BLaER1 (cell line): ENCODE measurements around the gene RNU11.
A peak's percentile ranks its signal among the peaks of the same experiment; 100 is the strongest.

Source experiments
- H3K27ac ChIP-seq: shearing (Covaris generic); formaldehyde crosslinking; 2 replicates; pipeline ENCODE4 v1.8.1; 2022
- H3K27me3 ChIP-seq: shearing (Covaris generic); formaldehyde crosslinking; 2 replicates; pipeline ENCODE4 v1.8.1; 2022
- H3K36me3 ChIP-seq: shearing (Covaris generic); formaldehyde crosslinking; 2 replicates; pipeline ENCODE4 v1.8.1; 2022
- H3K4me1 ChIP-seq: shearing (Covaris generic); formaldehyde crosslinking; 2 replicates; pipeline ENCODE4 v1.8.1; 2022
- H3K4me2 ChIP-seq: shearing (Covaris generic); formaldehyde crosslinking; 2 replicates; pipeline ENCODE4 v1.8.1; 2022
- H3K4me3 ChIP-seq: shearing (Covaris generic); formaldehyde crosslinking; 2 replicates; pipeline ENCODE4 v1.8.1; 2022
- H3K9ac ChIP-seq: shearing (Covaris generic); formaldehyde crosslinking; 2 replicates; pipeline ENCODE4 v1.8.1; 2022
- H3K9me3 ChIP-seq: shearing (Covaris generic); formaldehyde crosslinking; 2 replicates; pipeline ENCODE4 v1.8.1; 2022
- H4K20me1 ChIP-seq: shearing (Covaris generic); formaldehyde crosslinking; 2 replicates; pipeline ENCODE4 v1.8.1; 2022
- Cebpa-rat ChIP-seq: shearing (Covaris generic); IDR thresholded peaks from 2 replicates; pipeline ENCODE4 v1.8.1; 2022

RNU11 gene

DNA sequence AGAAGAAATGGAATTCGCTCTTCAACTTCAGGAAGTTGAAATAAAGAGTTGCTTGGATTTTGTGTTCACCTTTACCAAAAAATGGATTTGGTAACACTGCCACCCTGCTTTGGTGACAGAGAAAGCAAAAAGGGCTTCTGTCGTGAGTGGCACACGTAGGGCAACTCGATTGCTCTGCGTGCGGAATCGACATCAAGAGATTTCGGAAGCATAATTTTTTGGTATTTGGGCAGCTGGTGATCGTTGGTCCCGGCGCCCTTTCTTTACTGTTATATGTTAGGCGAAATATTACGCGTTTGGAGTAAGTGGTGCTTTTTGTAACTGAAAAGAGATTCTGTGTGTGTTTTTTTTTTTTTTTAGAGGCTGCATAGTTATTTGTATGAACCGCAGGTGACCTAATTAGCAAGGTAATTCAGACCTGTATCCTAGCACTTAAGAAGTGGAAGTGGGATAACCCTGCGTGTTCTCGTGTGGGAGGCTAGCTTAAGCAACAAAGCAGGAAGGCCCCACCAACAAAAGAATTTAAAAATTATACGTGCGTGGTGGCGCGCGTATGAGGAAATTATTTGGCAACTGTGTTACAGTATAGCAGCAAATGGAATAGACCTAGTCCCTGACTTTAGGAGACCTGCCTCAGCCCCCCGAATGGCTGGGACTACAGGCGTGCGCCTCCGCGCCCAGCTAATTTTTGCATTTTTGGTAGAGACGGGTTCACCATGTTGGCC, at the start of gene RNU11:
TSS of gene RNU11 (plus strand) at position 127 of the 725 bp plus-strand sequence.
- no peaks in the 10 kb centered on the region for H4K20me1 ChIP-seq
- peaks cover 41% of the 10 kb centered on the region for H3K4me1 ChIP-seq
- no peaks in the 10 kb centered on the region for H3K9me3 ChIP-seq
- peak; percentile 41; the same call in 1 of the 2 replicates for TF ChIP-seq Cebpa-rat
- no peaks in the 10 kb centered on the region for H3K27me3 ChIP-seq
- peak within 1 kb of the TSS; percentile 97 for H3K27ac ChIP-seq
- peak within 1 kb of the TSS; percentile 62 for H3K4me3 ChIP-seq
- no peaks in the 10 kb centered on the region for H3K36me3 ChIP-seq
- peak within 1 kb of the TSS; percentile 95 for H3K9ac ChIP-seq
- H3K4me2 ChIP-seq, result peak within 1 kb of the TSS; percentile 77

DNA sequence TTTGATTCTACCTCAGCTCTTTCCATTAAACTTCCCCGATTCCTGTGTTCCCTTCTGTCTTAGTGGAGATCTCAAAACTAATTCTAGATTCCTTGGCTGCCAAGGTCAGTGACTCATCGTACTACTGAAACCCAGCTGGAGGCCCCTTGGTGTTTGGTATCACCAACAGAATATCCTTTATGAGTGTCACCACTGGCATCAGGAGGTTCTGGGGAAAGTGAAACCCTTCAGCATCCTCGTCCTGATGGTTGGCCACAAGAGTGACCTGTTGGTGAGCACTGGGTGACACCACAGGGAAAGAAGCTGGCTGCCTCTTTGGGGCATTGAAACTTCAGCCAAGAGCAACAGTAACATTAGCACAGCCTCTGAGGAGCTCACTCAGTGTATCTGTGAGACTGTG, 46.7 kb upstream of the RNU11 start:
- H3K9ac ChIP-seq, result no peak overlapping the region
- H3K27me3 ChIP-seq, result no peaks in the 10 kb centered on the region

DNA sequence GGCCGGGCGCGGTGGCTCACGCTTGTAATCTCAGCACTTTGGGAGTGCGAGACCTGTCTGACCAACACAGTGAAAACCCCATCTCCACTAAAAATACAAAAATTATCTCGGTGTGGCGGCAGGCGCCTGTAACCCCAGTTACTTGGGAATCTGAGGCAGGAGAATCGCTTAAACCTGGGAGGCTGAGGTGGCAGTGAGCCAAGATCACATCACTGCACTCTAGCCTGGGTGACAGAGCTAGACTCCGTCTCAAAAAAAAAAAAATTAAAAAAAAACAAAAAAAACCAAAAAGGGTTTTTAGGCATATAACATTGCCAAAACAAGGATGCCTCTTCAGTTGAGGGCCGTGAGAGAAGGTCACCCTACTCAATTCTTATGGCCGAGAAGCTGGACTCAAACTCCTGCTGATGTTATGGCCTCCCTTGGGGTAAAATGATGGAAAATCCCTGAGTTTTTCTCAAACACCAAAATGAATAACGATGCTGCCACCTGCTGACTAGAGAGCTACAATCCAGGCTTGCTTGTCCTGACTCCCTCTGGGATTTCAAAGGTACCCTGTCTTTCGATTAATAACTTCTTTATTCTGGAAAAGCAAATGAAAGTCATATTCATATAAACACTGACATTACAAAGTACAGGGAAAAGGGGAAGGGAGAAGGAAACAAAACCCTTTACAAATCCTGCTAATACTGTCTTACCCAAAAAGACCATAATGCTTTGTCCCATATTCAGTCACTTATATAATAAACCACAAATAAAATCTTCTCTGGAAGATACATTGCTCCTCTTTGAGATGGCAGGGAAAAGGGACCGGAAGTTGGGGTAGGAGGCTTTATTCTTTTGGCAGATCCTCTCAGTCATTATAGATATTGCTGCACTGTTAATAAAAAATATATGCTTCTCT, 45.6 kb upstream of the RNU11 start:
- H3K4me1 ChIP-seq, result peaks cover 25% of the 10 kb centered on the region
- H3K4me2 ChIP-seq, result no peak overlapping the region
- H4K20me1 ChIP-seq, result no peaks in the 10 kb centered on the region
- H3K27ac ChIP-seq, result no peak overlapping the region
- no peak for TF ChIP-seq Cebpa-rat
- no peaks in the 10 kb centered on the region for H3K9me3 ChIP-seq
- H3K36me3 ChIP-seq, result peaks cover 59% of the 10 kb centered on the region
- H3K4me3 ChIP-seq, result no peak overlapping the region
- H3K9ac ChIP-seq, result no peak overlapping the region
- H3K27me3 ChIP-seq, result no peaks in the 10 kb centered on the region

More for the DNA sequence above, 46.7 kb upstream of the RNU11 start:
- no peak overlapping the region for H3K4me2 ChIP-seq
- no peaks in the 10 kb centered on the region for H4K20me1 ChIP-seq
- H3K4me3 ChIP-seq, result no peak overlapping the region
- H3K4me1 ChIP-seq, result peaks cover 25% of the 10 kb centered on the region
- TF ChIP-seq Cebpa-rat, result no peak
- no peaks in the 10 kb centered on the region for H3K9me3 ChIP-seq
- no peak overlapping the region for H3K27ac ChIP-seq
- H3K36me3 ChIP-seq, result peaks cover 48% of the 10 kb centered on the region

DNA sequence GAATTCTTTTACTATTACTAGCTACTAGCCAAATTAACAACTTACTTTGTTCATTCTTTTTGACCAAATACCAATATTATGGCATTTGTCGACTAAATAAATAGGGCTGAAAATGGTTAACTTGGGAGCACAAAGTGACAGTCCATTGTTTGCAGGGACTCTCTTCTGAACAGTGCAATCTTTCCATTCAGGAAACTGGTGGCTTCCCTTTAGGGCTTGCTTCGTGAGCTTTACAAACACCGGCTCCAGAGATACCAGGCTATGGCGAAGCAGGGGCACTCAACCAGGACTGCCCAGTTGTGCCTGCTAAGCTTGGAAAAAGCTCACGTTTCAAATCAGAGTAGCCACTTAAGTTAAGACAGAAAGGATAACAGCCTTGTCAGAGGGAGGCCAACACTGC, 44.0 kb upstream of the RNU11 start:
- Histone ChIP-seq H4K20me1 (no peaks in the 10 kb centered on the region), H3K4me1 (peaks cover 25% of the 10 kb centered on the region), H3K27me3 (no peaks in the 10 kb centered on the region), H3K36me3 (peaks cover 73% of the 10 kb centered on the region), H3K4me2 (peak overlapping the region; percentile 69), H3K9me3 (no peaks in the 10 kb centered on the region), H3K27ac (no peak overlapping the region; the same call in 1 of the 2 replicates), H3K4me3 (no peak overlapping the region), H3K9ac (peak overlapping the region; percentile 42; the same call in 1 of the 2 replicates)
- TF ChIP-seq Cebpa-rat, result no peak

DNA sequence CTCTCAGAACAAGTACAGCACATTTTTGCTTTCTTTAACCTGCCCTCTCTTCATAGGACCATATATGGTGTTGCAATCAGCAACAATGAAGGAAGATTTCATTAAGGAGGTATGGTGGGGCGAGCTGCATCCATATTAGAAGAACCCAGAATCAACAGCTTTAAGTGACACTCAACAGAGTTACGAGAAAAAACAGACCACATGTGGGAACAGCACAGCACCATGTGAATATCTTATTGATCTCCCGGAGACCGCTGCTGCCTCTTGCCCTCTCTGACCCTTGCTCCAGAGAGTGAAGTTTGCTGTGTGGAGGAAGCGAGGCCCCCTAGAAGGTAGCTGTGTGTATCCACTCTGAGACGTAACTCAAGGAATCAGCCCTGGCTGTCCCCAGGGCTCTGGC, 43.4 kb upstream of the RNU11 start:
- Histone ChIP-seq H4K20me1 (no peaks in the 10 kb centered on the region), H3K27ac (peak overlapping the region; percentile 15; the same call in 1 of the 2 replicates), H3K9me3 (no peaks in the 10 kb centered on the region), H3K27me3 (no peaks in the 10 kb centered on the region), H3K4me3 (no peak overlapping the region), H3K4me2 (peak overlapping the region; percentile 69), H3K4me1 (peaks cover 25% of the 10 kb centered on the region), H3K9ac (peak overlapping the region; percentile 42; the same call in 1 of the 2 replicates), H3K36me3 (peaks cover 78% of the 10 kb centered on the region)
- TF ChIP-seq Cebpa-rat, result no peak

DNA sequence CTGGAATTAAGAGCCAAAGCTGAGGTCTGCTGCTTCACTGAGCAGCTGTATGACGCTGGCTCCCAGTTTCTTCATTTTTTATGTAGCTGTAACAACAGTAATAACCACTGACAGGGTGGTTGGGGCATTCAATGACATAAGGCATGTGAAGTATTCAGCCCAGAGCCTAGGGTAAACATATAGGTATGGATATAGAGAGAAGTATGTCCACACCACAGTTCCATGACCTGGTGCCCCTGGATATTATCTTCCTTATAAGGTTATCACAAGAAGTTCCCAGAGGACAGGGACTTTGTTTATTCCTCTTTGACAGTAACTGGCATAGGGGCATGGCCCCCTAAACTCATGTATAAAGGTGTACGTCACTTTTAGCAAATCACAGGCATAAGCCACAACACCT, 41.6 kb upstream of the RNU11 start:
- TF ChIP-seq Cebpa-rat, result no peak
- H3K9ac ChIP-seq, result no peak overlapping the region

DNA sequence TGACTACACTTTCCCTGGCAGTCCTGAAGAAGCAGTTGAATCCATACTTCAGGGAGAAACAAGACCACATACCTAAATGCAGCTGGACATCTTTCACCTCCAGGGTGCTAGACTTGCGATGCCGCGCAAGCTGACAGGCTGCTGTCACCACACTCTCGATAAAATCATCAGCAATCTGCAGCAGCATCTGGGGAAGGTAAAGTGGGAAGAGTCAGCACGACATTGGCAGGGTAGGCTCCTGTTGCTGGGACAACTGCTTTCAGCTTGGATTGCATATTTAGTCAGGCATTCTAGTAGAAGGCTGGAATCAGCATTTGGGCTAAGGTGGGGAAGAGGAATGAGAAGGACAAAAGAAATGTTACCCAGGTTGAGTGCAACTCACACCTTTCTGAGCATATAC, 35.2 kb upstream of the RNU11 start:
- H4K20me1 ChIP-seq, result no peaks in the 10 kb centered on the region
- H3K9me3 ChIP-seq, result no peaks in the 10 kb centered on the region
- H3K27me3 ChIP-seq, result no peaks in the 10 kb centered on the region
- no peak overlapping the region for H3K9ac ChIP-seq
- H3K4me1 ChIP-seq, result peaks cover 11% of the 10 kb centered on the region
- H3K4me2 ChIP-seq, result no peak overlapping the region
- no peak overlapping the region for H3K4me3 ChIP-seq
- peaks cover 84% of the 10 kb centered on the region for H3K36me3 ChIP-seq
- no peak for TF ChIP-seq Cebpa-rat
- H3K27ac ChIP-seq, result no peak overlapping the region

More for the DNA sequence above, 41.6 kb upstream of the RNU11 start:
- Histone ChIP-seq H3K9me3 (no peaks in the 10 kb centered on the region), H4K20me1 (no peaks in the 10 kb centered on the region), H3K27me3 (no peaks in the 10 kb centered on the region), H3K4me1 (peaks cover 32% of the 10 kb centered on the region), H3K4me2 (no peak overlapping the region), H3K27ac (no peak overlapping the region), H3K4me3 (no peak overlapping the region), H3K36me3 (peaks cover 72% of the 10 kb centered on the region)

DNA sequence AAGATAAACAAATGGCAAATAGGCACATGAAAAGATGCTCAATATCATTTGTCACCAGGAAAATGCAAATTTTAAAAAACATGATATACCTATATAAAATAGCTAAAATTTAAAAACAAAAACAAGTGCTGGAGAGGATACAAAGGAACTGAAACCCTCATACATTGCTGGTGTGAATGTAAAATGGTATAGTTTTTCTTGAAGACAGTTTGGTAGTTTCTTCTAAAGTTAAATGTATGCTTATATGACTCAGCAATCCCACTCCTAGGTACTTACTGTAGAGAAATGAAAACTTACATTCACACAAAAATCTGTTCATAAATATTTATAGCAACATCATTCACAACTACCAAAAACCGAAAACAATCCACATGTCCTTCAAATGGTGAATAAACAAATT, 16.7 kb upstream of the RNU11 start:
- H3K27me3 ChIP-seq, result no peaks in the 10 kb centered on the region
- no peak overlapping the region for H3K9ac ChIP-seq
- no peaks in the 10 kb centered on the region for H3K9me3 ChIP-seq
- no peak for TF ChIP-seq Cebpa-rat
- peaks cover 11% of the 10 kb centered on the region for H3K4me1 ChIP-seq
- H3K4me2 ChIP-seq, result no peak overlapping the region
- H4K20me1 ChIP-seq, result no peaks in the 10 kb centered on the region
- H3K4me3 ChIP-seq, result no peak overlapping the region
- H3K27ac ChIP-seq, result no peak overlapping the region
- no peaks in the 10 kb centered on the region for H3K36me3 ChIP-seq

DNA sequence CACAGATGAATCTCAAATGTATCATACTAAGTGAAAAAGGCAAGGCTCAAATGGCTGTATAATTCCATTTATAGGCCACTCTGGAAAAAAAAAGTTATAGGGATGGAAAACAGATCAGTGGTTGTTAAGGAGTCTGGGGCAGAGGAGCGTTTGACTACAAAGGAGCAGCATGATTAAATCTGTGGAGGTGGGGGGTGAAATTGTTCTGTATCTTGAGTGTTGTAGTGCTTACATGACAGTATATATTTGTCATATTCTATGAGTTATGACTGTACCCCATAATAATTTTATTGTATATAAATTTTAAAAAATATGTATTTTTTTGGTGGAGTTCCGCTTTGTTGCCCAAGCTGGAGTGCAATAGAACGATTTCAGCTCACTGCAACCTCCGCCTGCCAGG, 15.8 kb upstream of the RNU11 start:
- TF ChIP-seq Cebpa-rat, result no peak
- no peak overlapping the region for H3K9ac ChIP-seq
- H3K4me3 ChIP-seq, result no peak overlapping the region

DNA sequence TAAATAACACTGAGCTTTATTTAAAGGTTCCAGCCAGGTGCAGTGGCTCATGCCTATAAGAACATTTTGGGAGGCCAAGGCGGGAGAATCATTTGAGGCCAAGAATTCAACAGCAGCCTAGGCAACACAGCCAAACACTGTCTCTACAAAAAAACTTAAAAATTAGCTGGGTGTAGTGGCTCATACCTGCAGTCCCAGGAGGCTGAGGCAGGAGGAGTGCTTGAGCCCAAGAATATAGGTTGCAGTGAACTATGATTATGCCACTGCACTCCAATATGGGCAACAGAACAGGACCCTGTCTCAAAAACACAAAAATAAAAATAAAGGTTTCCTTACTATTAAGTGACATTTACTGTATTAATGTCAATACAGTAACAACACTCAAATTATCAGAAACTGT, 7.6 kb upstream of the RNU11 start:
- Histone ChIP-seq H3K36me3 (no peaks in the 10 kb centered on the region), H3K9ac (no peak overlapping the region), H3K4me3 (no peak overlapping the region), H3K4me1 (peaks cover 33% of the 10 kb centered on the region), H3K27me3 (no peaks in the 10 kb centered on the region), H3K9me3 (no peaks in the 10 kb centered on the region), H3K4me2 (peak overlapping the region; percentile 80), H3K27ac (no peak overlapping the region), H4K20me1 (no peaks in the 10 kb centered on the region)
- no peak for TF ChIP-seq Cebpa-rat

More for the DNA sequence above, 15.8 kb upstream of the RNU11 start:
- Histone ChIP-seq H3K4me2 (no peak overlapping the region), H3K27me3 (no peaks in the 10 kb centered on the region), H3K36me3 (no peaks in the 10 kb centered on the region), H3K9me3 (no peaks in the 10 kb centered on the region), H3K27ac (no peak overlapping the region), H4K20me1 (no peaks in the 10 kb centered on the region), H3K4me1 (peaks cover 11% of the 10 kb centered on the region)
